T-helper 22 cell (primary cell): Measurements from ENCODE around the gene VMAC.

Experiments used
- DNase-seq: peaks from one replicate; pipeline ENCODE4 v3.0.0-alpha.2; 2020; ENCODE audit warnings: low read depth

Gene VMAC

DNA sequence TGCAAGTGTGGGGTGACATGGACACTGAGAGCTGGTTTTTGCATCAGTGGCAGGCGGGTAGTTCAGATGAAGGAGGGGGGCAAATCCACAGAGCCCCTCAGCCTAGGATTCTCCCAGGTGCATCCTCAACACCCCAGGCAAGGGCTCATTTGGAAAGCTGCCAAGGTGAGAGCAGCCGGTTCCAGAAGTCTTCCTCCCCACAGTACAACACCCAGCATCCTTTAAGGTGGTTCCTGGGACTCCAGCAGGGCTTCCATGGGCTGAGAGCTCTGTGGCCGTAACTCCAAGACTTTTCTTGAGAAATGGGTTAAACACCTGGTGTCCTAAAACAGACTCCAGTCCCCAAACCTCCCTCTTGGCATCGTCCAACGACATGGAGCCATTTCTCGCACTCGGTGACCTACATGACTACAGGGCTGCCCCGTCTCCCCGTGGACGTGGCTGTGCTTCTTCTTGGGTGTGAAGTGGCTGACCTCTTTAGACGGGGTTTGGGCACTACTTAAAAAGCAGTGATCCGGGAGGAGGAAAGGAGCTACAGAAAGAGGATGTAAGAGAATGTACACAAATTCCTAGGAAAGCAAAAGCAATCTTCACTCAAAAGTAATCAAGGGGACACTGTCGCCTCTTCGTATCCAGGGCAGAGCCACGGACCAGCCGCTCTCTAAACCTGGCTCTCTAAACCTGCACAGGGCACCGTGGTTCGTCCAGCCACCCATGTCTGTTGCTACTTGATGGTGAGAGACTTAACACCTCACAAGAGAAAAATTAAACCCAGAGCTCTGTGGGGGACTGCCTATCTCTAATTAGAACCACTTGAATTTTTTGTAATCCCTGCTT is 47.7 kb downstream of the VMAC start:
- DNase-seq: no peak

DNA sequence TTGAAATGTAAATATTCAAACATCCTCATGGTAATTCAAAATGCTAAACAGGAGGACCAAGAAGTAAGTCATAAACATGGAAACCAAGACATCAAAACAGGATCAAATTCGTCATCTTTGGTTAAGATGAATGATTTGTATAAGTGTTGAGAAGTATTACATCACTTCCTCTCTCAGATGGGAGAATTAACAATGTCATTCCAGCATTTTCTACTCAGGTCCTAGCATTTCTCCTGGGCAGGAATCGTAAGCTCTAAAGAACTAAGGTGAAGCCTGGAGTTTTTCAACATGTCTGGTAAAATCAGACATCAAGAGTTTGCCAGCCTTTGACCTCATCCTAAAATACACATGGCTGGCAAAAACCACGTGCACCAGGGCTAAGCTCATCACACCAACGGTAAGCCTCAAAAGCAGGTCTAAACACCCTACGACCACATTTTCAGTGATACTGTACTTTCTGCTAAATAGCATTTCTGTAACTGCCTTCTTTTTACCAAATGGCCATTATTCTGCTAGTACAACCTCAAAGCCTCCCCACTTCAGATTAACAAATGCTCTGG is 48.4 kb downstream of the VMAC start:
- DNase-seq: no peak

DNA sequence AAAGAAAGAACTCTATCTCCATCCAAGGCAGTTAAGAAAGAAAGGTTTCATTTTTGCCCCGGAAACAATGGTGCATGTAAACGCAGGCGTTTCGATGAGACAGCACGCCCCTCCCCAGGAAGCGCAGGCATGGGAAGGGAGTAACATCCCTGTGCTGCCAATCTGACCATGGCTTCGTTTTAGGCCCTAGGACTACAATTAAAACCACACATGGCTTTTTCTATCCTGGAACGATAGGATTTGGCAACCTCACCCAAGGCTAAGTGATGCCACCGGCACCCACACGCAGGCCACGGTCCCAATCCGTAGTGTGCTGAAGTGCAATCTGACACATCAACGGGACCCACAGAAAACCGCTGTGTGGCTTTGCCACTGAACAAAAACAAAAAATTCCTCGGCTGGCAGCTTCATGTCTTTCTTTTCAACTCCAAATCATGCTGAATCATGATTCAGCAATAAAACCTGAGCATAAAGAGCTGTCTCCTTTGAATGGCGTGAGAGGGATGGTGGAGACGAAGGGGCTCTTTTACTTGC is 49.1 kb downstream of the VMAC start:
- DNase-seq: no peak

DNA sequence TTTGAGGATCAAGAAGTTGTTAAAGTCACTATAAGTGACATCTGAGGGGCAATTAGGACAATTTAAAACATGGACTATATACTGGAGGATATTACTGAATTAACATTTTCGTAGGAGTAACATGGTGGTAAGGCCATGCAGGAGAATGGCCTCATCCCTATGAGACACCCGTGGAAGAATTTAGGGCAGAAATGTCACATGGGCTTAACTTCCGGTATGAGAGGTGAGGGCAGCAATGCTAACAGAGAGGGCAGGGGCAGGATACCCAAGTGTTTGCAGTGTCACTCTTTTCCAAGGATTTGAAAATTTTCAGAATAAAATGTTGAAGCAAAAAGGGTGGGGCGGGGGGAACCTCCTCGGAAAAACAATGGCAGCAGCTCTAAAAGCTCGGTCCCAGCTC is 49.6 kb downstream of the VMAC start:
- no peak for DNase-seq

DNA sequence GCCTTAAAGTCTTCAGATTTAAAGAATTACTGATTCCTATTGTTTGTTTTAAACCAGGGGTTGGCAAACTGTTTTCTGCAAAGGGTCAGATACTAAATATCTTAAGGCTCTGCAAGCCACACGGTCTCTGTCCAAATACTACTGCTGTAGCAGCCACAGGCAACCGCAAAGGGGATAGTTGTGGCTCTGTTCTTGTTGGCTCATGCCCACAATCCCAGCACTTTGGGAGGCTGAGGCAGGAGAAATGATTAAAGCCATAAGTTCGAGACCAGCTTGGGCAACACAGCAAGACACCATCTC is 50.9 kb downstream of the VMAC start:
- no peak for DNase-seq

DNA sequence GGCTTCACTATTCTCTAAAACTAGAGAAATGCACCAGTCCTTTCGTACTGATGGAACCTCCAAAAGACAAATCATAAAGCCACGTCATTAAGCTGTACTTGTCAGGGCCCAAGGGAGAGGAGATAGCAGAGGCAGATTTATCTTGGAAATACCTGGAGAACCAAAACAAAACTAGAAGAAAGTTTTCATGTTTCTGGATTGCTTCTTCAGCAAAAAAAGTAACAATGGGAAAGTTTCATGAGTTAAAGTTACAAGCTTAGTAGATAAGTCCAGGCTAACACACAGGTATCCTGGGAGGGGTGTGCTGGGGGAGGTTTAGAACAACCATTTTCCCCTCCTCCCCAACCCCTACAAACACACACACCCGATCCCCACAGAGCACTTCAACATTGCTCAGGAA is 51.7 kb downstream of the VMAC start:
- DNase-seq: no peak

DNA sequence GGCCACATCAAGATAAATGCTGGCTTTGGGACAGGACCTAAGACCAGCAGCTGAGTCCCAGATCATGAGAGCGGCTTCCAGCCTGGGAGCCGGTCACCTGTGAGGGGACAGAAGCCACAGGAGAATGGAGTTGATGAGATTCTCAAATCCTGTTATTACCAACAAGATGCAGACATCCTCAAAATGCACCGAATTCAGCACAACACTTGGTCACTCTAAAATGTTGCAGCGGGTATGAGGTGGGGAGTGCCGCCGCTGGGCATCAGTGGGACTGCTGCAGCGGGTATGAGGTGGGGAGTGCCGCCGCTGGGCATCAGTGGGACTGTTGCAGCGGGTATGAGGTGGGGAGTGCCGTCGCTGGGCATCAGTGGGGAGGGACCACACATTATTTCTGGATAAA is 52.1 kb downstream of the VMAC start:
- DNase-seq: no peak

DNA sequence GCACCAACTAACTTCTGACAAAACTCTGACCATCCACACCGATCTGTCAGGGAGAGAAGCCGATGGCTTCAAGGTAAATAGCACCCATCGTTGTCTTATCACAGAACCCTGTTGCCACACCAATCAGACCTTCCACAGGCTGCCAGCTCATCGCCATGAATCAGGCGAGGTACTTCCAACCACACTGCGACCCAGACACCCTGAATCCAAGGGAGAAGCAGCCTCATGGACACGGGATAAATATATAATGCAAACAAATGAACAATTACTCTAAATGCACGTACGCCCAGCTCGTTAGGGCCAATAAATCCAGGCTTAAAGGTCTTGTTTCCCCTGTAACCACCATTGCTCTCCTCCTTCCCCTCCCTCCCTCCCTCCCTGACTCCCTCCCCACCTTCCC is 52.5 kb downstream of the VMAC start:
- DNase-seq: no peak

DNA sequence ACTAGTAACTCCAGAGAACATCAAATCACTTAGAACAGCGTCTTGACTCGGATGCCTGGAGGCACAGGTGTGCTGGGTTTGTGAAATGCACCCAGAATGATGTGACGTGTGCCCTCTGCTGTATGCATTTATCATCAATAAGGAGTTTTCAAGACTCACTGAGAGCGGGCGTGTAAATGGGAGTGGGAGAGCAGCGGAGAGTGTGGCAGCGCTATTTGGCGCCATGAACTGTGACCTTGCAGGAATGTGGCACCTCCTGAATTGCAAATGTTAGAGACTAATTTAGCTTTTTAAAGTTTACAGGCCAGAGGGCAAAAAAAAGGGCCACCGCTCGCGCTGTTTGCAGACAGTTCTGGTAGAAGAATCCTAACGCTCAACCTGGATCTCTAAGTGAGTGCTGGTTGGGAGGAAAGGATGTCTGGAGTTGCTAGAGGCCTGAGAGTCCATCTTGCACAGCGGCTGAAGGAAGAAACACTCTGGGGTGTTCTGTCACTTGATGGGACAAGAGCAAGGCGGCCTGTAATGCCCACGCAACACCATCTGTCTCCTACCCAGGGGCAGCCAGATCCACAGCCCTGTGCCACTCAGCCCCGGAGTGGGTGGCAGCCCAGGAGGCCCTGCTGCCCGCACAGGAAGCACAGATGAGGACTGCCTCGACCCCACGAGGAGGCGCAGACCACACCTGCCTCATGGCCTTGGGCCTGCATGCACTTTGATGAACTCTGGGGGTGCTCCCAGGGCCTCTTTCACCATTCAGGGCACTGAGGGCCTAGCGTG is 53.6 kb downstream of the VMAC start:
- no peak for DNase-seq

DNA sequence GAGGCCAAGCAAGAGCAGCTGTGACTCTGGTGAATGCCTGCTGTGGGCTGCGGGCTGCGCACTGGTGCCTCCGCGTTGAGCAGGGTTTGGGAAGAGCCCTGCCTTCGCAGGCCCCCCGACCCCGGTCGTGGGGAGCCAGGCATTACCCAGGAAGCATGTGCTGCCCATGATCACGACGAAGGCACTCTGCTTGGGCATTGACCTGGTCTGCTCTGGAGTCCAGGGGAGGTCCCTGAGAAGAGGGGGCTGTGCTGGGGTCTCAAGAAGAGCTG is 54.1 kb downstream of the VMAC start:
- DNase-seq: no peak

DNA sequence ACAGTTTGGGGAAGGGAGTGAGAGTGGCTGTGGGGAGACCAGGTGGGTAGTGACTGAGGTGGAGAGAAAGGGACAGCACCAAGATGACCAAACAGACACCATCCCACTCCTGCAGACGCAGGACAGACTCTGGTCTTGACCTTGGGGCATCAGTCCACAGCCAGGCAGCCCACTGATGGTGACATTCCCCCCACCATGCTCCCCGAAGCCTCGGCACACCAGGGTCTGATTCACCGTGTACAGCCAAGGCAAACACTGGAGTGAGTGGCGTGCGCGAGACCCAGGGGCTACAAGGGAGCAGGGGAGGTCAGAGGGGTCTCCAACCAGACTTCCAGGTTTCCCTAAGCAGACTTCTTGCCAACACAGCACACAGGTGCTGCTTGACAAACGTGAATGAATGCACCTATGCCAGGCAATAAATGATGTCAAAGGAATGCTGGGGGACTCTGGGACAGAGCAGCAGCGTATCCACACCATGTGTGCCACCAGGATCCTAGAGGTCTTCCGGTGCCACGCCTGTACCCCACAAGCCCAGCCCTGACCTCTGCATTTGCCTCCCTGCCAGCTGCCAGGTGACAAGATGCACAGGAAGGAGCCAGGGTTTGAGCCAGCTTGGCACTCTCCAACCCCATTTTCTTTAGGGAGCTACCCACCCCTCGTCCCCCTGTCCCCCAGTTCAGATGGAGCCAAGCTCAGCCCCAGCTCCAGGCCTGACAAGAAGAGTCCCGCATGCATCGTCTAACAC is 54.8 kb downstream of the VMAC start:
- DNase-seq: no peak
